Lower leg skin (tissue), 3 donors: ENCODE results near the gene CREB5.

Experiments
- CTCF ChIP-seq, 3 donors: fragments of 450-650 bp; IDR thresholded peaks; one replicate each; pipeline ENCODE4 v1.5.1; 2016; ENCODE audit warnings: antibody characterized with exemption in 3 of 3, mild to moderate bottlenecking in 3 of 3, moderate library complexity in 2 of 3
- POLR2A ChIP-seq, 2 donors: fragments of 450-650 bp; IDR thresholded peaks; one replicate each; pipeline ENCODE4 v1.6.1; 2016 to 2017; ENCODE audit warnings: antibody characterized with exemption in 2 of 2, mild to moderate bottlenecking in 1 of 2, moderate library complexity in 1 of 2

GRCh38 chr7:28556671-28557070, 144.4 kb downstream of the CREB5 start:
- TF ChIP-seq CTCF (IDR thresholded peaks at IDR 0.05) = no peak
- TF ChIP-seq POLR2A (IDR thresholded peaks at IDR 0.05) = no peak
